RWPE2 (cell line): ENCODE measurements around the gene UGT1A9.

Source experiments
- ATAC-seq: fragments of 200-7000 bp; cut with Tn5 transposase; 3 replicates; pipeline ENCODE4 v1.9.1; 2021; ENCODE audit warnings: low read depth
- DNase-seq: peaks from one replicate; pipeline ENCODE4 v3.0.0-alpha.2; 2020; ENCODE audit warnings: low spot score
- H3K27ac ChIP-seq: fragments of 450-650 bp; 2 replicates; pipeline ENCODE4 v1.5.1; 2017; ENCODE audit warnings: mild to moderate bottlenecking; ENCODE audit not compliant: poor library complexity, severe bottlenecking
- H3K27me3 ChIP-seq: fragments of 250-450 bp; sonication (Bioruptor Pico); 2 replicates; pipeline ENCODE4 v1.5.1; 2021; ENCODE audit warnings: mild to moderate bottlenecking, moderate library complexity; ENCODE audit not compliant: insufficient read depth, poor library complexity, severe bottlenecking
- H3K36me3 ChIP-seq: fragments of 250-450 bp; sonication (Bioruptor Pico); 2 replicates; pipeline ENCODE4 v1.5.1; 2020; ENCODE audit warnings: low read depth, mild to moderate bottlenecking, moderate library complexity
- H3K4me1 ChIP-seq: fragments of 250-450 bp; sonication (Bioruptor Pico); 2 replicates; pipeline ENCODE4 v1.5.1; 2021; ENCODE audit warnings: mild to moderate bottlenecking, moderate library complexity; ENCODE audit not compliant: insufficient read depth, poor library complexity, severe bottlenecking
- H3K4me3 ChIP-seq: fragments of 250-450 bp; sonication (Bioruptor Pico); 2 replicates; pipeline ENCODE4 v1.5.1; 2021; ENCODE audit warnings: mild to moderate bottlenecking, moderate library complexity; ENCODE audit not compliant: severe bottlenecking
- H3K9me3 ChIP-seq: fragments of 250-450 bp; sonication (Bioruptor Pico); 2 replicates; pipeline ENCODE4 v1.5.1; 2021; ENCODE audit warnings: mild to moderate bottlenecking, moderate library complexity; ENCODE audit not compliant: severe bottlenecking
- CTCF ChIP-seq: fragments of 450-650 bp; IDR thresholded peaks from one replicate; pipeline ENCODE4 v1.5.1; 2017; ENCODE audit warnings: mild to moderate bottlenecking, moderate library complexity; ENCODE audit not compliant: poor library complexity, severe bottlenecking

The UGT1A9 gene

GRCh38 chr2:233807215-233807865 is 135.6 kb downstream of the UGT1A9 start:
- Histone ChIP-seq H3K27me3 (no peaks in the 10 kb centered on the region), H3K36me3 (no peaks in the 10 kb centered on the region), H3K27ac (no peak overlapping the region), H3K9me3 (no peaks in the 10 kb centered on the region), H3K4me1 (no peaks in the 10 kb centered on the region), H3K4me3 (no peak overlapping the region)
- TF ChIP-seq CTCF = no peak
- ATAC-seq (no peak), DNase-seq (peak; percentile 19)

- no peak overlapping the region for H3K27ac ChIP-seq
- H3K4me1 ChIP-seq = no peaks in the 10 kb centered on the region
- ATAC-seq = no peak
- peak; percentile 22 for DNase-seq
- no peak for TF ChIP-seq CTCF
- no peaks in the 10 kb centered on the region for H3K36me3 ChIP-seq
- H3K9me3 ChIP-seq = no peaks in the 10 kb centered on the region
- no peaks in the 10 kb centered on the region for H3K27me3 ChIP-seq
- no peak overlapping the region for H3K4me3 ChIP-seq
Observed at GRCh38 chr2:233807966-233808935, 136.6 kb downstream of the UGT1A9 start.

GRCh38 chr2:233810385-233810784 is 138.7 kb downstream of the UGT1A9 start:
- Histone ChIP-seq H3K4me3 (no peak overlapping the region), H3K27me3 (no peaks in the 10 kb centered on the region), H3K4me1 (no peaks in the 10 kb centered on the region), H3K9me3 (no peaks in the 10 kb centered on the region), H3K27ac (no peak overlapping the region), H3K36me3 (no peaks in the 10 kb centered on the region)
- TF ChIP-seq CTCF = no peak
- ATAC-seq (no peak), DNase-seq (no peak)

DNA sequence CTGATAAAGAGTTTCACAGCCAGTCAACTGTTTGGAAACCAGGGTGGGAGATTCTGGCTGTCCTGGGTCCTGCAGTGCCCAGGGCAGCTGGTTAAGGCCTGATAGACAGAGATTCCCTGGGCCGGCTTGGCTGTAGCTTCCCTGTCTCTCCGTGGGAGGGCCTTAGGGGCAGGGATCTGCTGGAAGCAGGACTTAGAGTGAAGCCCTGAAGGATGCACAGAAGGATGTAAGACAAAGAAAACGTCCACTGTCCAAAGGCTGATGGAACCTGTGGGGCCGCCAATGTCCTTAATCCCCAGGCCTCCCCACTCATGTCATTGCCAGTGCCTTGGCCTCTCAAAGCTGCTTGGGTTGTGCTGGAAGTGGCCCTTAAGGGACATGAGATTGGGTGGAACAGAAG is 139.4 kb downstream of the UGT1A9 start:
- ATAC-seq (no peak), DNase-seq (no peak)
- Histone ChIP-seq H3K27me3 (no peaks in the 10 kb centered on the region), H3K36me3 (no peaks in the 10 kb centered on the region), H3K4me3 (no peak overlapping the region), H3K4me1 (no peaks in the 10 kb centered on the region), H3K9me3 (no peaks in the 10 kb centered on the region), H3K27ac (no peak overlapping the region)
- no peak for TF ChIP-seq CTCF
